ENCODE measurements around the gene METTL24. TPM values are rescaled to one million over a fixed set of nuclear protein-coding genes. Genes with fewer than 3 reads are reported as not detected.

The METTL24 gene
- polyA plus RNA-seq, 5 donors, result 1.8 to 4.2 (median 3.0) TPM

- no peak for DNase-seq
Observed at GRCh38 chr6:110198561-110198960, 159.6 kb downstream of the METTL24 start.

DNA sequence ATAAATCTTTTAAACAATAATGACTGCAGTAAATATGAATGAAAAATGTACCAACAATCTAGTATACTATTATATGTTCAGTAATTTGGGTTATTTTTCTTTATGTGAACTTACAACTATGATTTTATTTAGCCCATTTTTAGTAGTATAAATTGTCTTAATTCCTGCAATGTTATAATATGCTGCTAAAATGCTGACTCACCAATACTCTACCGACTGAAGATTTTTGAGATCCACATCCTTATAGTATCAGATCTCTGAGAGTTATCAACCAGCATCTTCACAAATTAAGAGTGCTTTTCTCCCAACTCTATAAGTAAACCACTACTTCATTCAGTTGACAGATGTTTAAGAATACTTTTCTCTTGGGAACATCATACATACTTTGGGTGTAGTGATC is 161.3 kb downstream of the METTL24 start:
- DNase-seq, result no peak

DNA sequence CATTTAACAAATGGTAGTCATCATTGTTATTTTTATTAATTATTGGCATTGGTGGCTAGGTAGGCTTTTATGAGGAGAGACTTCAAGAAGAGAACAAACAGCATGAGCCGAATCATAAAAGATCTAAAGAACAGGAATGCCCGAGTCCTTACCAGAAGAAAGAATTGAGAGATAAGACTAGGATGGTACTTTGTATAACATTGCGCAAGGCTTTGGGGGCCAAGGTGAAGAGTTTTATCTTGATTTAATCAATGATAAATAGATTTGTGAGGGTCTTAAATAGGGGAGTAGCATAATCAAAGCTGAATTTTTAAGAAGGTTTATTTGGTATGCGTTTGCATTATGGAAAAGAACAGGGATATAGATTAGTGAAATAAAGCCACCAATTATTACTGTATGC is 162.5 kb downstream of the METTL24 start:
- no peak for DNase-seq

Other genes with a start within 250 kb of the METTL24 start
- gene WASF1, start 178.7 kb downstream of the METTL24 start, polyA plus RNA-seq (ENCODE audit: insufficient read depth in 1 of 5, insufficient read length in 5 of 5, low replicate concordance in 1 of 5), result 10 to 100 TPM; 15.7 to 24.6 (median 22.8) TPM
- 10 to 100 TPM; 22.7 to 34.4 (median 32.4) TPM for gene CDC40, start 177.9 kb downstream of the METTL24 start, polyA plus RNA-seq (ENCODE audit: insufficient read depth in 1 of 5, insufficient read length in 5 of 5, low replicate concordance in 1 of 5)
- 1 to 10 TPM in 3 of 5 donors, under 1 TPM in 2; 0.77 to 2.1 (median 1.3) TPM for gene DDO, start 57.2 kb upstream of the METTL24 start, polyA plus RNA-seq (ENCODE audit: insufficient read depth in 1 of 5, insufficient read length in 5 of 5, low replicate concordance in 1 of 5)
- gene SLC22A16, start 118.3 kb upstream of the METTL24 start, polyA plus RNA-seq (ENCODE audit: insufficient read depth in 1 of 5, insufficient read length in 5 of 5, low replicate concordance in 1 of 5), result under 1 TPM in 3 of 5 donors, not detected in 2; 0.23 to 0.34 (median 0.23) TPM